Measurements from ENCODE around the gene ANKRD30A.

- TF ChIP-seq CTCF (conservative IDR thresholded peaks at IDR 0.05; ENCODE audit: low read length) (no peak), EZH2phosphoT487 (IDR thresholded peaks at IDR 0.05; ENCODE audit: borderline replicate concordance) (no peak)
These were observed 164.6 kb downstream of the ANKRD30A start for GRCh38 chr10:37289833-37290464.
